ENCODE data around the gene VARS2. TPM values are rescaled to one million over a fixed set of nuclear protein-coding genes. Genes with fewer than 3 reads are reported as not detected.

Gene VARS2
- total RNA-seq, 2 donors from 2014 or later: 39.4 to 52.5 TPM

DNA sequence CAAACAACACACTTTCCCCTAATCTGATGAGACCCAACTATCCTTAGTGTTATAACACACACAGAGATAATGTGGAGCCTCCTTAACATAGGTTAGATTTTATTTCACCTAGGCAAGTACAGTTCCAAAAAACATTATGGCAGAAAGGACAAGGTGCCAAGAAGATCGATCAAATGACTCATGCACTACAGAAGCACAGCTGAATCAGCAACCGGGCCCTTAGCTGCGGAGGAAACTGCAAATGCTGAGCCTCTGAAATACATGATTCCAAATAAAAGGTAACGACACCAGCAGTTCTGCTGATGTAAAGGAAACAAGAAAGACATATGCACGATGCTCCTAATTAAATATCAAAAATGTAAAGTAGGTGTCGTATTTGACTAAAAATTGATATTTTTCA, 49.6 kb downstream of the VARS2 start:
- H3K9me3 Mint-ChIP-seq: peaks cover 3% of the 10 kb centered on the region
- H3K4me3 ChIP-seq (ENCODE audit: low read length): no peak overlapping the region
- no peaks in the 10 kb centered on the region for H3K36me3 ChIP-seq (ENCODE audit: control insufficient read depth, insufficient read depth, low read length)
- H3K27me3 ChIP-seq (ENCODE audit: control insufficient read depth, insufficient read depth, low read length, poor library complexity, severe bottlenecking): no peaks in the 10 kb centered on the region
- DNase-seq: no peak
- H3K9ac ChIP-seq (ENCODE audit: extremely low read depth, low read length, poor library complexity, severe bottlenecking): no peak overlapping the region
- H3K27ac ChIP-seq (ENCODE audit: low read depth, low read length): no peak overlapping the region
- no peaks in the 10 kb centered on the region for H3K9me3 ChIP-seq (ENCODE audit: control insufficient read depth, low read length)
- 92 to 94% methylated on average over 5 to 6 of the region's 6 CpGs for WGBS, 2 experiments (ENCODE audit: insufficient coverage in 1 of 2, insufficient read length in 1 of 2)
- H3K27ac Mint-ChIP-seq: no peak overlapping the region
- H3K27me3 Mint-ChIP-seq (ENCODE audit: insufficient read depth): peaks cover 23% of the 10 kb centered on the region
- no peaks in the 10 kb centered on the region for H3K4me1 ChIP-seq (ENCODE audit: control insufficient read depth, insufficient read depth, low read length)
- no peak overlapping the region for H3K4me3 Mint-ChIP-seq
- H3K36me3 Mint-ChIP-seq (ENCODE audit: low read depth): no peaks in the 10 kb centered on the region
- peaks cover 9% of the 10 kb centered on the region for H3K4me1 Mint-ChIP-seq
- TF ChIP-seq, protein P1, sequence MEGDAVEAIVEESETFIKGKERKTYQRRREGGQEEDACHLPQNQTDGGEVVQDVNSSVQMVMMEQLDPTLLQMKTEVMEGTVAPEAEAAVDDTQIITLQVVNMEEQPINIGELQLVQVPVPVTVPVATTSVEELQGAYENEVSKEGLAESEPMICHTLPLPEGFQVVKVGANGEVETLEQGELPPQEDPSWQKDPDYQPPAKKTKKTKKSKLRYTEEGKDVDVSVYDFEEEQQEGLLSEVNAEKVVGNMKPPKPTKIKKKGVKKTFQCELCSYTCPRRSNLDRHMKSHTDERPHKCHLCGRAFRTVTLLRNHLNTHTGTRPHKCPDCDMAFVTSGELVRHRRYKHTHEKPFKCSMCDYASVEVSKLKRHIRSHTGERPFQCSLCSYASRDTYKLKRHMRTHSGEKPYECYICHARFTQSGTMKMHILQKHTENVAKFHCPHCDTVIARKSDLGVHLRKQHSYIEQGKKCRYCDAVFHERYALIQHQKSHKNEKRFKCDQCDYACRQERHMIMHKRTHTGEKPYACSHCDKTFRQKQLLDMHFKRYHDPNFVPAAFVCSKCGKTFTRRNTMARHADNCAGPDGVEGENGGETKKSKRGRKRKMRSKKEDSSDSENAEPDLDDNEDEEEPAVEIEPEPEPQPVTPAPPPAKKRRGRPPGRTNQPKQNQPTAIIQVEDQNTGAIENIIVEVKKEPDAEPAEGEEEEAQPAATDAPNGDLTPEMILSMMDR (conservative IDR thresholded peaks at IDR 0.05): no peak

DNA sequence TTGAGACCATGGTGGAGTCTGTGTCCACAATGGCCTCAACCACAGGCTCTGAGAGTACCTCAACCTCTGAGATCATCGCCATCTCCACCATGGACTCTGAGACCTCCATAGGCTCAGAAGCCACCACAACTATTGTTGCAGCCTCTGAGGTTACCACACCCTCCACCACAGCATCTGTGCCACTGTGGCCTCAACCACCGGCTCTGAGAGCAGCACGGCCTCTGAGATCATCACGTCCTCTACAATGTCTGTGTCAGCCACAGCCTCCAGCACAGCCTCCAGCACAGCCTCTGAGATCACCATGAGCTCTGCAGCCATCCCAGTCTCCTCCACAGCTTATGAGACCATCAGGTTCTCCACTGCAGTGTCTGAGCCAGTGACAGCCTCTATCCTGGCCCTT, 50.0 kb downstream of the VARS2 start:
- Mint-ChIP-seq H3K4me3 (no peak overlapping the region), H3K4me1 (peaks cover 9% of the 10 kb centered on the region), H3K27ac (no peak overlapping the region), H3K36me3 (ENCODE audit: low read depth) (no peaks in the 10 kb centered on the region), H3K9me3 (peaks cover 2% of the 10 kb centered on the region), H3K27me3 (ENCODE audit: insufficient read depth) (peaks cover 23% of the 10 kb centered on the region)
- no peaks in the 10 kb centered on the region for H3K4me1 ChIP-seq (ENCODE audit: control insufficient read depth, insufficient read depth, low read length)
- H3K27ac ChIP-seq (ENCODE audit: low read depth, low read length): no peak overlapping the region
- no peak for DNase-seq
- H3K27me3 ChIP-seq (ENCODE audit: control insufficient read depth, insufficient read depth, low read length, poor library complexity, severe bottlenecking): no peaks in the 10 kb centered on the region
- TF ChIP-seq, protein P1 (conservative IDR thresholded peaks at IDR 0.05): no peak
- WGBS, 2 experiments (ENCODE audit: insufficient coverage in 1 of 2, insufficient read length in 1 of 2): 96% methylated on average over 4 of the region's 4 CpGs; no CpG with 5 or more reads in 1 of the 2 experiments
- no peaks in the 10 kb centered on the region for H3K9me3 ChIP-seq (ENCODE audit: control insufficient read depth, low read length)
- H3K4me3 ChIP-seq (ENCODE audit: low read length): no peak overlapping the region
- no peaks in the 10 kb centered on the region for H3K36me3 ChIP-seq (ENCODE audit: control insufficient read depth, insufficient read depth, low read length)
- no peak overlapping the region for H3K9ac ChIP-seq (ENCODE audit: extremely low read depth, low read length, poor library complexity, severe bottlenecking)

DNA sequence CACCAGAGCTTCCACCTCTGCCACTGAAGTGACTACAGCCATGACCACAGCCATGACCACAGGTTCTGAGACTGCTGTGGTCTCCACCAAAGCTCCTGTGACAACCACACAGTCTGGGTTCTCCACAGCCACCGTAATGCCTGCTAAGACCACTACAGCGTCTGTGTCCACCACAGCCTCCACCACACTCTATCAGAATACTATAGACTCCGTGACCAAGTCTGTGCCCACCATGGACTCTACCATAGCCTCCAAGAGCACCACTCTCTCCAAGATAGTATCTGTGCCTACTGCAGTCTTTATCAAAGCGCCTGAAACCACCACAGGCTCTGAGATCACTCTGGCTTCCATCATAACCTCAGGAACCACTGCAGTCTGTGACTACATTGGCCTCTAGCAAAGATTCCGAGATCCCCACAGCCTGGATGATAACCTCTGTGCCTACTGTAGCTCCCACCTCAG, 51.1 kb downstream of the VARS2 start:
- Mint-ChIP-seq H3K4me3 (no peak overlapping the region), H3K4me1 (peaks cover 9% of the 10 kb centered on the region), H3K36me3 (ENCODE audit: low read depth) (no peaks in the 10 kb centered on the region), H3K9me3 (no peaks in the 10 kb centered on the region), H3K27ac (no peak overlapping the region), H3K27me3 (ENCODE audit: insufficient read depth) (peaks cover 23% of the 10 kb centered on the region)
- DNase-seq: no peak
- Histone ChIP-seq H3K36me3 (ENCODE audit: control insufficient read depth, insufficient read depth, low read length) (no peaks in the 10 kb centered on the region), H3K27me3 (ENCODE audit: control insufficient read depth, insufficient read depth, low read length, poor library complexity, severe bottlenecking) (no peaks in the 10 kb centered on the region), H3K4me1 (ENCODE audit: control insufficient read depth, insufficient read depth, low read length) (no peaks in the 10 kb centered on the region), H3K9ac (ENCODE audit: extremely low read depth, low read length, poor library complexity, severe bottlenecking) (no peak overlapping the region), H3K4me3 (ENCODE audit: low read length) (no peak overlapping the region), H3K9me3 (ENCODE audit: control insufficient read depth, low read length) (no peaks in the 10 kb centered on the region), H3K27ac (ENCODE audit: low read depth, low read length) (no peak overlapping the region)
- WGBS, 2 experiments (ENCODE audit: insufficient coverage in 1 of 2, insufficient read length in 1 of 2): 91 to 96% methylated on average over 4 to 5 of the region's 5 CpGs
- TF ChIP-seq, protein P1 (conservative IDR thresholded peaks at IDR 0.05): no peak

Data from endodermal cell (in vitro differentiated cells).